Measurements from ENCODE around the gene SLC30A3. TPM values are rescaled to one million over a fixed set of nuclear protein-coding genes. Genes with fewer than 3 reads are reported as not detected.

SLC30A3 gene
- total and polyA plus RNA-seq, 2 of the 13 experiments (the other 11 are each of a cell fraction or from before 2014, with no cell fraction given) = 0.38 to 0.79 TPM

DNA sequence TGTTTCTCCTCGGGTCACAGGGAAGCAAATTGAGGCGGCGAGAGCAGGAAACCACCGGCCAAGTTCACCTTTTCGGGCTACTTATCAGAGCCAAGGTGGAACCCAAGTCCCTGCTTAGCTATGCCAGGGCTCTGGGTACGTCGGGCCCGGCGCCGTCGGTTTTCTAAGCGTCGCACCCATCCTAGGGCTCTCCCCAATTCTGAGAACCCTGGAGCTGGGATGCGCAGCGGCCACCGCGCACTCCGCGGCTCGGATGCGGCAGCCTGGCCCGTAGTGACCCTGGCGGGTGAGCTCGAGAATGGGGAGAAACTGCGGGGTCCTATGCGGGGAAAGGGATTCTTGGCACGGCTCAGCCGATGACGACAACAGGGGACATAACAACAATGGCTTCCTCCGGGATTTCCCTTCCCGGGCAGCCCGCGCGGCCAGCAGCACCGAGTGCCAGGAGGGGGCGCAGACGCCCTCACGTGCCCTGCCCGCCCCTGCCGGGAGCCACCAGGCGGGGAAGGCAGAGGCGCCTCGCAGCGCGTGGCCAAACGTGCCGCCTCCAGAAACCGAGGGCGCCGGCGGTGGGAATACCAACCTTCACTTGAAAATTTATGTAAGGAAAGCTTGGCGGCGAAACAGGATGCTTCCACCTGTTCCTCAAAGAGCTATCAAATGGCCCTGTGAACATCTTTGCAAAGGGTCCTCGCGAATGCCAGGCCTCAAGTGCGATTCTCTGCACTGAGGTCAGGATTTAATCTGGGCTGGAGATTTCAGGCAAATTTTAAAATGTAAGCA, 2.1 kb upstream of the SLC30A3 start (continued):
- TF ChIP-seq PAX8 (CRISPR knock-in tag; IDR thresholded peaks at IDR 0.05; ENCODE audit: borderline replicate concordance) (no peak), ZNF513 (CRISPR knock-in tag; conservative IDR thresholded peaks at IDR 0.05) (no peak), MTF2 (CRISPR knock-in tag; IDR thresholded peaks at IDR 0.05; ENCODE audit: borderline replicate concordance) (peak; percentile 99; the same call in 1 of the 2 replicates), ZNF780A (CRISPR knock-in tag; IDR thresholded peaks at IDR 0.05) (no peak), FLYWCH1 (CRISPR knock-in tag; IDR thresholded peaks at IDR 0.05) (no peak), FOXJ3 (CRISPR knock-in tag; IDR thresholded peaks at IDR 0.05; ENCODE audit: borderline replicate concordance) (no peak), GATA4 (IDR thresholded peaks at IDR 0.05; ENCODE audit: borderline replicate concordance, low read depth) (no peak), ZBTB21 (CRISPR knock-in tag; IDR thresholded peaks at IDR 0.05) (no peak), ZNF639 (CRISPR knock-in tag; conservative IDR thresholded peaks at IDR 0.05) (peak; percentile 75; the same call in 1 of the 2 replicates), ZNF24 (IDR thresholded peaks at IDR 0.05) (no peak), TRIM22 (IDR thresholded peaks at IDR 0.05) (no peak), SOX5 (CRISPR knock-in tag; IDR thresholded peaks at IDR 0.05; ENCODE audit: borderline replicate concordance) (peak; percentile 33; the same call in 1 of the 2 replicates), POLR2A (IDR thresholded peaks at IDR 0.05; ENCODE audit: insufficient read depth in 1 of 2, low read depth in 2 of 2, low read length in 2 of 2) (no peak), EZH2 (conservative IDR thresholded peaks at IDR 0.05; ENCODE audit: low read depth, low read length) (peak; percentile 1; the same call in 1 of the 2 replicates), DPF2 (CRISPR knock-in tag; IDR thresholded peaks at IDR 0.05; ENCODE audit: borderline replicate concordance, low read depth) (no peak), NFATC3 (CRISPR knock-in tag; IDR thresholded peaks at IDR 0.05) (peak; percentile 90; the same call in 1 of the 2 replicates)
- TF ChIP-seq, protein P1, sequence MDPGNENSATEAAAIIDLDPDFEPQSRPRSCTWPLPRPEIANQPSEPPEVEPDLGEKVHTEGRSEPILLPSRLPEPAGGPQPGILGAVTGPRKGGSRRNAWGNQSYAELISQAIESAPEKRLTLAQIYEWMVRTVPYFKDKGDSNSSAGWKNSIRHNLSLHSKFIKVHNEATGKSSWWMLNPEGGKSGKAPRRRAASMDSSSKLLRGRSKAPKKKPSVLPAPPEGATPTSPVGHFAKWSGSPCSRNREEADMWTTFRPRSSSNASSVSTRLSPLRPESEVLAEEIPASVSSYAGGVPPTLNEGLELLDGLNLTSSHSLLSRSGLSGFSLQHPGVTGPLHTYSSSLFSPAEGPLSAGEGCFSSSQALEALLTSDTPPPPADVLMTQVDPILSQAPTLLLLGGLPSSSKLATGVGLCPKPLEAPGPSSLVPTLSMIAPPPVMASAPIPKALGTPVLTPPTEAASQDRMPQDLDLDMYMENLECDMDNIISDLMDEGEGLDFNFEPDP (CRISPR knock-in tag; conservative IDR thresholded peaks at IDR 0.05) = 0 out of 2 replicates have a peak, but pooled peaks have one; percentile 6
- TF ChIP-seq, protein P2, sequence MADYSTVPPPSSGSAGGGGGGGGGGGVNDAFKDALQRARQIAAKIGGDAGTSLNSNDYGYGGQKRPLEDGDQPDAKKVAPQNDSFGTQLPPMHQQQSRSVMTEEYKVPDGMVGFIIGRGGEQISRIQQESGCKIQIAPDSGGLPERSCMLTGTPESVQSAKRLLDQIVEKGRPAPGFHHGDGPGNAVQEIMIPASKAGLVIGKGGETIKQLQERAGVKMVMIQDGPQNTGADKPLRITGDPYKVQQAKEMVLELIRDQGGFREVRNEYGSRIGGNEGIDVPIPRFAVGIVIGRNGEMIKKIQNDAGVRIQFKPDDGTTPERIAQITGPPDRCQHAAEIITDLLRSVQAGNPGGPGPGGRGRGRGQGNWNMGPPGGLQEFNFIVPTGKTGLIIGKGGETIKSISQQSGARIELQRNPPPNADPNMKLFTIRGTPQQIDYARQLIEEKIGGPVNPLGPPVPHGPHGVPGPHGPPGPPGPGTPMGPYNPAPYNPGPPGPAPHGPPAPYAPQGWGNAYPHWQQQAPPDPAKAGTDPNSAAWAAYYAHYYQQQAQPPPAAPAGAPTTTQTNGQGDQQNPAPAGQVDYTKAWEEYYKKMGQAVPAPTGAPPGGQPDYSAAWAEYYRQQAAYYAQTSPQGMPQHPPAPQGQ (CRISPR knock-in tag; IDR thresholded peaks at IDR 0.05; ENCODE audit: borderline replicate concordance) = no peak
